Measurements from ENCODE around the gene WNT5B.

Gene WNT5B

DNA sequence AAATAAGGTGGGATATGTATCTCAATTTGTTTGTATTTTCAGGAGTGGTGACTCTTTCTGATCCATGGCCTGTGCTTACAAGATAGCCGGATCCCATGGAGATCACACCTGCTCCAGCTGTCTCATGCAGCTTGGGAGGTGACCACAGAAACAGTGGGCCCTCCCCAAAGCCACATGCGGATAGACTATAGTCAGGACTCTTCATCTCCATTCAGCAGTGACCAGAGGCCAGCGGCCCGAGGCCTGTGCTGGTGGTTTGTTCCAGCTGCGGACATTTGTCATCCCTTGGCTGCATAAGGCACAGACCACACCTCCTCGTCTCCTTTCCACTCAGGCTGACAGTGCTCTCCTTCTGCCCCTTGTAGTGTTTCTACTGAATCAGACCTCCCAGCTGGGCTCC is 14.7 kb upstream of the WNT5B start:
- no peak for ATAC-seq
- TF ChIP-seq ZFP30 (CRISPR knock-in tag; IDR thresholded peaks at IDR 0.05) (no peak), RARB (CRISPR knock-in tag; IDR thresholded peaks at IDR 0.05) (no peak), ARNTL (CRISPR knock-in tag; IDR thresholded peaks at IDR 0.05; ENCODE audit: borderline replicate concordance, low read depth) (no peak), ESRRG (CRISPR knock-in tag; IDR thresholded peaks at IDR 0.05) (no peak), PPARA (CRISPR knock-in tag; IDR thresholded peaks at IDR 0.05; ENCODE audit: borderline replicate concordance) (no peak), ISL1 (CRISPR knock-in tag; IDR thresholded peaks at IDR 0.05) (no peak), CSDC2 (CRISPR knock-in tag; IDR thresholded peaks at IDR 0.05) (no peak), OSR1 (CRISPR knock-in tag; IDR thresholded peaks at IDR 0.05) (no peak), ZNF565 (CRISPR knock-in tag; conservative IDR thresholded peaks at IDR 0.05; ENCODE audit: low read depth) (no peak), ZNF70 (CRISPR knock-in tag; IDR thresholded peaks at IDR 0.05) (no peak), ZC3H10 (CRISPR knock-in tag; IDR thresholded peaks at IDR 0.05) (no peak), ZNF8 (CRISPR knock-in tag; IDR thresholded peaks at IDR 0.05) (no peak), TOX (CRISPR knock-in tag; IDR thresholded peaks at IDR 0.05; ENCODE audit: borderline replicate concordance) (no peak)
- TF ChIP-seq, protein P1, sequence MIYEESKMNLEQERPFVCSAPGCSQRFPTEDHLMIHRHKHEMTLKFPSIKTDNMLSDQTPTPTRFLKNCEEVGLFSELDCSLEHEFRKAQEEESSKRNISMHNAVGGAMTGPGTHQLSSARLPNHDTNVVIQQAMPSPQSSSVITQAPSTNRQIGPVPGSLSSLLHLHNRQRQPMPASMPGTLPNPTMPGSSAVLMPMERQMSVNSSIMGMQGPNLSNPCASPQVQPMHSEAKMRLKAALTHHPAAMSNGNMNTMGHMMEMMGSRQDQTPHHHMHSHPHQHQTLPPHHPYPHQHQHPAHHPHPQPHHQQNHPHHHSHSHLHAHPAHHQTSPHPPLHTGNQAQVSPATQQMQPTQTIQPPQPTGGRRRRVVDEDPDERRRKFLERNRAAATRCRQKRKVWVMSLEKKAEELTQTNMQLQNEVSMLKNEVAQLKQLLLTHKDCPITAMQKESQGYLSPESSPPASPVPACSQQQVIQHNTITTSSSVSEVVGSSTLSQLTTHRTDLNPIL (CRISPR knock-in tag; IDR thresholded peaks at IDR 0.05; ENCODE audit: low read depth): no peak
- TF ChIP-seq, protein P2, sequence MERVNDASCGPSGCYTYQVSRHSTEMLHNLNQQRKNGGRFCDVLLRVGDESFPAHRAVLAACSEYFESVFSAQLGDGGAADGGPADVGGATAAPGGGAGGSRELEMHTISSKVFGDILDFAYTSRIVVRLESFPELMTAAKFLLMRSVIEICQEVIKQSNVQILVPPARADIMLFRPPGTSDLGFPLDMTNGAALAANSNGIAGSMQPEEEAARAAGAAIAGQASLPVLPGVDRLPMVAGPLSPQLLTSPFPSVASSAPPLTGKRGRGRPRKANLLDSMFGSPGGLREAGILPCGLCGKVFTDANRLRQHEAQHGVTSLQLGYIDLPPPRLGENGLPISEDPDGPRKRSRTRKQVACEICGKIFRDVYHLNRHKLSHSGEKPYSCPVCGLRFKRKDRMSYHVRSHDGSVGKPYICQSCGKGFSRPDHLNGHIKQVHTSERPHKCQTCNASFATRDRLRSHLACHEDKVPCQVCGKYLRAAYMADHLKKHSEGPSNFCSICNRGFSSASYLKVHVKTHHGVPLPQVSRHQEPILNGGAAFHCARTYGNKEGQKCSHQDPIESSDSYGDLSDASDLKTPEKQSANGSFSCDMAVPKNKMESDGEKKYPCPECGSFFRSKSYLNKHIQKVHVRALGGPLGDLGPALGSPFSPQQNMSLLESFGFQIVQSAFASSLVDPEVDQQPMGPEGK (CRISPR knock-in tag; IDR thresholded peaks at IDR 0.05; ENCODE audit: borderline replicate concordance): no peak
- TF ChIP-seq, protein P3, sequence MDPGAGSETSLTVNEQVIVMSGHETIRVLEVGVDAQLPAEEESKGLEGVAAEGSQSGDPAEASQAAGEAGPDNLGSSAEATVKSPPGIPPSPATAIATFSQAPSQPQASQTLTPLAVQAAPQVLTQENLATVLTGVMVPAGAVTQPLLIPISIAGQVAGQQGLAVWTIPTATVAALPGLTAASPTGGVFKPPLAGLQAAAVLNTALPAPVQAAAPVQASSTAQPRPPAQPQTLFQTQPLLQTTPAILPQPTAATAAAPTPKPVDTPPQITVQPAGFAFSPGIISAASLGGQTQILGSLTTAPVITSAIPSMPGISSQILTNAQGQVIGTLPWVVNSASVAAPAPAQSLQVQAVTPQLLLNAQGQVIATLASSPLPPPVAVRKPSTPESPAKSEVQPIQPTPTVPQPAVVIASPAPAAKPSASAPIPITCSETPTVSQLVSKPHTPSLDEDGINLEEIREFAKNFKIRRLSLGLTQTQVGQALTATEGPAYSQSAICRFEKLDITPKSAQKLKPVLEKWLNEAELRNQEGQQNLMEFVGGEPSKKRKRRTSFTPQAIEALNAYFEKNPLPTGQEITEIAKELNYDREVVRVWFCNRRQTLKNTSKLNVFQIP (CRISPR knock-in tag; IDR thresholded peaks at IDR 0.05; ENCODE audit: borderline replicate concordance, low read depth): no peak

DNA sequence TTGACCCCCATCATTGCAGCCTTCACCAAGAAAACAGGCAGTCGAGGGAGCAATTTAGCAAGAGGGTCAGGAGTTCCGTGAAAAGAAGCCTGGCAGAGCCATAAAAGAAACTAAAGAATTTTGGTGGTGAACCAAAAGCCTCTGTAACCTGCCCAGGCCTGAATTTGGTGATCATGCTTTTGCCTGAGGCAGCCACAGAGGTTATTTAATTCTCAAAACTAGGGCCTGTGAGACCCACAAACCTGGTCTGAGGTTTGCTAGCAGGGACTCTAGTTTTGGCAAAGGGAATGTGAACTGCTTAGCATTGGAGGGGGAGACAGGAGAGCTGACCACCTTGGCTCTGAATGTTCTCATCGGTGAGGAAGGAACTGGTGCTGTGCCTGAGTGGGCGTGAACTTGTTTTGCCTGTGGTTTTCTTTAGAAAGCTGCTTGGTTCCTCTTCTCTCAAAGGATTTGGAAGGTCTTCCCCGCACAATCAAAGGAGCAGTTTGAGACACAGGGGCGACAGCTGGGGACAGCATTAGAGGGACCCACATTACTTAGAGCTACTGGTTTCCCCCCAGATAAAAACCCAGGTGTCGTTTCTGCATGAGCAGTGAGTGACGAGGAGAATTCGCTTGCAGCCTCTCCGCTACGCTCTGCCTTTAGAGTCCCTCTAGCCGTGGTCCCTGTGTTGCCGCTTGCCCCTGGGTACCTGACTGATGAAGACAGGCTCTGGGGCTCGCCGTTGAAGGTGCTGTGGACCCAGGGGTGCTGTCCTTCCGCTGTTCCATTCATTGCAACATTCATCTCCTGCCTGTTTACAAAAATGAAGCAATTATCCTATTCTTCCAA is 12.6 kb upstream of the WNT5B start:
- TF ChIP-seq GLIS3 (CRISPR knock-in tag; IDR thresholded peaks at IDR 0.05) (no peak), RARB (CRISPR knock-in tag; IDR thresholded peaks at IDR 0.05) (no peak), ISL1 (CRISPR knock-in tag; IDR thresholded peaks at IDR 0.05) (no peak), ZNF70 (CRISPR knock-in tag; IDR thresholded peaks at IDR 0.05) (no peak), CSDC2 (CRISPR knock-in tag; IDR thresholded peaks at IDR 0.05) (no peak), ZFP30 (CRISPR knock-in tag; IDR thresholded peaks at IDR 0.05) (no peak), TOX (CRISPR knock-in tag; IDR thresholded peaks at IDR 0.05; ENCODE audit: borderline replicate concordance) (no peak), OSR1 (CRISPR knock-in tag; IDR thresholded peaks at IDR 0.05) (no peak), ESRRG (CRISPR knock-in tag; IDR thresholded peaks at IDR 0.05) (no peak)
- TF ChIP-seq, protein P2 (CRISPR knock-in tag; IDR thresholded peaks at IDR 0.05; ENCODE audit: borderline replicate concordance): no peak
- TF ChIP-seq, protein P4, sequence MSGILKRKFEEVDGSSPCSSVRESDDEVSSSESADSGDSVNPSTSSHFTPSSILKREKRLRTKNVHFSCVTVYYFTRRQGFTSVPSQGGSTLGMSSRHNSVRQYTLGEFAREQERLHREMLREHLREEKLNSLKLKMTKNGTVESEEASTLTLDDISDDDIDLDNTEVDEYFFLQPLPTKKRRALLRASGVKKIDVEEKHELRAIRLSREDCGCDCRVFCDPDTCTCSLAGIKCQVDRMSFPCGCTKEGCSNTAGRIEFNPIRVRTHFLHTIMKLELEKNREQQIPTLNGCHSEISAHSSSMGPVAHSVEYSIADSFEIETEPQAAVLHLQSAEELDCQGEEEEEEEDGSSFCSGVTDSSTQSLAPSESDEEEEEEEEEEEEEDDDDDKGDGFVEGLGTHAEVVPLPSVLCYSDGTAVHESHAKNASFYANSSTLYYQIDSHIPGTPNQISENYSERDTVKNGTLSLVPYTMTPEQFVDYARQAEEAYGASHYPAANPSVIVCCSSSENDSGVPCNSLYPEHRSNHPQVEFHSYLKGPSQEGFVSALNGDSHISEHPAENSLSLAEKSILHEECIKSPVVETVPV (CRISPR knock-in tag; IDR thresholded peaks at IDR 0.05): no peak
- TF ChIP-seq, protein P3 (CRISPR knock-in tag; IDR thresholded peaks at IDR 0.05; ENCODE audit: borderline replicate concordance, low read depth): no peak
- no peak for ATAC-seq

Measured in SK-N-SH treated with all-trans-retinoic acid at 6 μM for 48 hours (cell line).